Measurements from ENCODE around the gene TMEM54. TPM values are rescaled to one million over a fixed set of nuclear protein-coding genes. Genes with fewer than 3 reads are reported as not detected.

Gene TMEM54
- total RNA-seq, 2 donors from 2014 or later: 96.2 to 239 TPM

- Histone ChIP-seq H3K36me3 (no peaks in the 10 kb centered on the region), H3K4me3 (no peak overlapping the region), H3K27ac (no peak overlapping the region), H3K4me1 (replicated peaks) (no peaks in the 10 kb centered on the region), H3K9me3 (no peaks in the 10 kb centered on the region), H3K27me3 (replicated peaks; ENCODE audit: insufficient read depth) (no peaks in the 10 kb centered on the region)
- intact Hi-C loops (cut with DNase I): no loop called here
- TF ChIP-seq, protein P1, sequence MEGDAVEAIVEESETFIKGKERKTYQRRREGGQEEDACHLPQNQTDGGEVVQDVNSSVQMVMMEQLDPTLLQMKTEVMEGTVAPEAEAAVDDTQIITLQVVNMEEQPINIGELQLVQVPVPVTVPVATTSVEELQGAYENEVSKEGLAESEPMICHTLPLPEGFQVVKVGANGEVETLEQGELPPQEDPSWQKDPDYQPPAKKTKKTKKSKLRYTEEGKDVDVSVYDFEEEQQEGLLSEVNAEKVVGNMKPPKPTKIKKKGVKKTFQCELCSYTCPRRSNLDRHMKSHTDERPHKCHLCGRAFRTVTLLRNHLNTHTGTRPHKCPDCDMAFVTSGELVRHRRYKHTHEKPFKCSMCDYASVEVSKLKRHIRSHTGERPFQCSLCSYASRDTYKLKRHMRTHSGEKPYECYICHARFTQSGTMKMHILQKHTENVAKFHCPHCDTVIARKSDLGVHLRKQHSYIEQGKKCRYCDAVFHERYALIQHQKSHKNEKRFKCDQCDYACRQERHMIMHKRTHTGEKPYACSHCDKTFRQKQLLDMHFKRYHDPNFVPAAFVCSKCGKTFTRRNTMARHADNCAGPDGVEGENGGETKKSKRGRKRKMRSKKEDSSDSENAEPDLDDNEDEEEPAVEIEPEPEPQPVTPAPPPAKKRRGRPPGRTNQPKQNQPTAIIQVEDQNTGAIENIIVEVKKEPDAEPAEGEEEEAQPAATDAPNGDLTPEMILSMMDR (IDR thresholded peaks at IDR 0.05): no peak
- TF ChIP-seq POLR2AphosphoS5 (IDR thresholded peaks at IDR 0.05): no peak
- no peak for TF ChIP-seq POLR2A (IDR thresholded peaks at IDR 0.05)
- WGBS: 70% methylated on average over 2 of the region's 2 CpGs
- DNase-seq (ENCODE audit: low spot score): no peak
Observed at GRCh38 chr1:32946413-32946812, 45.2 kb upstream of the TMEM54 start.

DNA sequence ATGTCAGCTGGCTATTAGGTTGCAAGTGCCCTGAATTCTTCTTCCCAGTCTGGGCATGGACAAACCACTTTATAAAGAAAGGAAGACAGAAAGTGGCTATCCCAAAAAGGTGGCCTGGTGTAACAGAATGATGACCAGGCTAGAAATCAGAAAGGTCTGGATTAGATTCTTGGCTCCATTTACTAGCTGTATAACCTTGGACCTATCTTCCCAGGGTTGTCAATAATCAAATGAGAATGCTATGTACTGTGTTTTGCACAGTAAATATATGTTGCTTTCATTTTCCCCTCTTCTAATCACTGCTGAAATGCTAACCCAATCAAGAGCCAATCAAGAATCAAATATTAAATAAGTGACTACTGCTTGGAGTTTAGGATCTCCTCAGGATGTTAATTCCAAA is 43.0 kb upstream of the TMEM54 start:
- peaks cover 3% of the 10 kb centered on the region for H3K4me1 ChIP-seq (replicated peaks)
- no peak for TF ChIP-seq POLR2AphosphoS5 (IDR thresholded peaks at IDR 0.05)
- TF ChIP-seq POLR2A (IDR thresholded peaks at IDR 0.05): no peak
- TF ChIP-seq, protein P1 (IDR thresholded peaks at IDR 0.05): no peak
- H3K27ac ChIP-seq: no peak overlapping the region
- intact Hi-C loops (cut with DNase I): no loop called here
- DNase-seq (ENCODE audit: low spot score): no peak
- H3K9me3 ChIP-seq: no peaks in the 10 kb centered on the region
- H3K4me3 ChIP-seq: no peak overlapping the region
- H3K36me3 ChIP-seq: no peaks in the 10 kb centered on the region
- H3K27me3 ChIP-seq (replicated peaks; ENCODE audit: insufficient read depth): no peaks in the 10 kb centered on the region

DNA sequence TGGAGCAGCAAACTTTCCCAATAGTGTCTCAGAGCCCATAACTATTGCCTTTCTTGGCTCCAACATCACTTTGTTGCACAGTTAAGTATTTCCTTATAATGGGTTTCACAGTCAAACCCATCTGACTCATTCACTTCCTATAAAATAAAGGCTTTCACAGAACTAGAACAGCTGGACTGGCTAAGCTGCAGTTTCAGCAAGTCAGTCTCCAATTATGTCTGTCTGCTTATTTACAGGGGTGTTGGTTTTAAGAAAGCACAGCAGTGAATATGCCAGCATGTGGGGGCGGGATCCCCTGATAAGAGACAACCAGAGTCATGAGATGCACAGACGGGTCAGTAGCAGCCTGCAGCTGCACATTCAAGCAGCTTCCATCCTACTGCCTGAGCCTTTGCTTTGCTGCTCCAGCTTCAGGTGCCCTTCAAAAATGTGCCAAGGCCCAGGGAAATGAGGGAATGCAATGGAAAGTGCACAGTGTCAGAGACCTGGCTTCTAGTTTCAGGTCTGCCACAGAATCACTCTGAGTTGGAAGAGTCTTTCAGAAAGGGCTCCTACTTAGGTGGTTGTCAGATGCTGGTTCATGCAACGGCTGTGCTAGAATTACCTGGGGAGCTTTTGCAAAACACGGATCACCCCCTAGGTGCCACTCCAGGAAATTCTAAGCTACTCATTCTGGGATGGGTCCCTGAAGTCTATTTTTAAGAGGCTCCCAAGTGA is 38.6 kb upstream of the TMEM54 start:
- H3K27ac ChIP-seq: no peak overlapping the region

DNA sequence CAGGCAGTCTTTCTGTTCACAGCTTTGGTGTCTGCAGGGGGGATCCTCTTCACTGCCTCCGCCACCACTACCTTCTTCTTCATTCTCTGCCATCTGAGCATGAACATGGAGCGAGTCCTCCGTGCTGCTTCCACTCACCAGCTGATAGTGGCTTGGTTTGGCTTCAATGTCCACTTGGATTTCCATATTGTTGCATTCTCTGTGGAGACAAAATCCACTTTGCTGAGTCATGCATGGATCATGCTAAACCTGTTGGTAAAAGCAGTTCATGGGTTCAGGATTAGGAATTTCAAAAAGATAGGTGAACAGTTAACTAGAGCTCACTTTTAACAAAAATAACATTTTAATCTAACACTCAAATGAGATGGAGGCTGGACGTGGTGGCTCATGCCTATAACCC is 35.9 kb upstream of the TMEM54 start:
- DNase-seq (ENCODE audit: low spot score): no peak
- intact Hi-C loops (cut with DNase I): loop anchor here (10.0 kb wide), 2 partner anchors 68 to 148 kb away; partner anchors contain the start of gene AZIN2
- TF ChIP-seq, protein P1 (IDR thresholded peaks at IDR 0.05): no peak
- no peak for TF ChIP-seq POLR2A (IDR thresholded peaks at IDR 0.05)
- TF ChIP-seq POLR2AphosphoS5 (IDR thresholded peaks at IDR 0.05): no peak
- no peaks in the 10 kb centered on the region for H3K36me3 ChIP-seq
- no peak overlapping the region for H3K4me3 ChIP-seq
- H3K4me1 ChIP-seq (replicated peaks): peaks cover 3% of the 10 kb centered on the region
- H3K27me3 ChIP-seq (replicated peaks; ENCODE audit: insufficient read depth): no peaks in the 10 kb centered on the region
- no peak overlapping the region for H3K27ac ChIP-seq
- no peaks in the 10 kb centered on the region for H3K9me3 ChIP-seq
- 96% methylated on average over 4 of the region's 4 CpGs for WGBS

More for the DNA sequence above, 38.6 kb upstream of the TMEM54 start:
- no peaks in the 10 kb centered on the region for H3K9me3 ChIP-seq
- no peaks in the 10 kb centered on the region for H3K27me3 ChIP-seq (replicated peaks; ENCODE audit: insufficient read depth)
- no peak for DNase-seq (ENCODE audit: low spot score)
- H3K36me3 ChIP-seq: no peaks in the 10 kb centered on the region
- intact Hi-C loops (cut with DNase I): loop anchor here (10.0 kb wide), 2 partner anchors 65 to 145 kb away; partner anchors contain the start of gene AZIN2
- H3K4me1 ChIP-seq (replicated peaks): peaks cover 3% of the 10 kb centered on the region
- TF ChIP-seq, protein P1 (IDR thresholded peaks at IDR 0.05): no peak
- TF ChIP-seq POLR2A (IDR thresholded peaks at IDR 0.05): peak; percentile 10
- TF ChIP-seq POLR2AphosphoS5 (IDR thresholded peaks at IDR 0.05): peak; percentile 51
- no peak overlapping the region for H3K4me3 ChIP-seq
- 74% methylated on average over 4 of the region's 4 CpGs for WGBS

GRCh38 chr1:32934535-32934934 is 33.3 kb upstream of the TMEM54 start:
- Histone ChIP-seq H3K27me3 (replicated peaks; ENCODE audit: insufficient read depth) (no peaks in the 10 kb centered on the region), H3K9me3 (no peaks in the 10 kb centered on the region), H3K36me3 (no peaks in the 10 kb centered on the region), H3K4me1 (replicated peaks) (no peaks in the 10 kb centered on the region), H3K4me3 (no peak overlapping the region), H3K27ac (peak overlapping the region in 1 of 2 donors; percentile 12)
- 88% methylated on average over 10 of the region's 10 CpGs for WGBS
- TF ChIP-seq POLR2AphosphoS5 (IDR thresholded peaks at IDR 0.05): no peak
- intact Hi-C loops (cut with DNase I): loop anchor here (5.0 to 10.0 kb wide), 3 partner anchors 70 to 150 kb away; partner anchors contain the start of gene AZIN2
- no peak for DNase-seq (ENCODE audit: low spot score)

Measured in prostate gland (tissue), 2 donors.